ENCODE measurements around the gene ZNF205. TPM values are rescaled to one million over a fixed set of nuclear protein-coding genes. Genes with fewer than 3 reads are reported as not detected.

The ZNF205 gene
- total and polyA plus RNA-seq, 10 of the 15 experiments (the other 5 are each of a cell fraction or from before 2014, with no cell fraction given), result 0.26 to 1.5 (median 0.78) TPM; not detected in 2

- TF ChIP-seq CTCF (IDR thresholded peaks at IDR 0.05 in 2 of 3, conservative IDR thresholded peaks at IDR 0.05 in 1 of 3; ENCODE audit: control insufficient read depth in 2 of 3, extremely low read depth in 1 of 3, insufficient read depth in 1 of 3, low read depth in 3 of 3, low read length in 3 of 3) (no peak), EZH2 (IDR thresholded peaks at IDR 0.05; ENCODE audit: borderline replicate concordance, control insufficient read depth, low read depth, low read length) (no peak), TAF1 (IDR thresholded peaks at IDR 0.05; ENCODE audit: borderline replicate concordance, low read depth, low read length) (no peak), HDGF (IDR thresholded peaks at IDR 0.05) (no peak), RUNX3 (IDR thresholded peaks at IDR 0.05; ENCODE audit: low read length) (0 out of 2 replicates have a peak, but pooled peaks have one; percentile 2), NR2C1 (IDR thresholded peaks at IDR 0.05) (no peak), DPF2 (IDR thresholded peaks at IDR 0.05) (no peak), NFXL1 (IDR thresholded peaks at IDR 0.05; ENCODE audit: borderline replicate concordance) (no peak), IKZF1 (conservative IDR thresholded peaks at IDR 0.05) (peak; percentile 46), EED (IDR thresholded peaks at IDR 0.05; ENCODE audit: low read depth) (peak; percentile 30; the same call in 1 of the 2 replicates), BRCA1 (IDR thresholded peaks at IDR 0.05; ENCODE audit: low read depth, low read length) (no peak), LARP7 (IDR thresholded peaks at IDR 0.05) (peak; percentile 22; the same call in 1 of the 2 replicates), SUZ12 (IDR thresholded peaks at IDR 0.05; ENCODE audit: unreplicated experiment) (no peak), NFYB (IDR thresholded peaks at IDR 0.05; ENCODE audit: insufficient read depth, low read depth, low read length) (no peak)
Measured at GRCh38 chr16:3157229-3158025, 45.0 kb downstream of the ZNF205 start (continued).

All from GM12878 (cell line).